ENCODE results near the gene RELL1.

GRCh38 chr4:37591349-37591748 is 94.8 kb downstream of the RELL1 start:
- TF ChIP-seq TAF1 (IDR thresholded peaks at IDR 0.05; ENCODE audit: borderline replicate concordance, low read depth, low read length) (no peak), CTCF (IDR thresholded peaks at IDR 0.05) (no peak), POLR2AphosphoS5 (IDR thresholded peaks at IDR 0.05; ENCODE audit: low read depth, low read length) (no peak), SIN3A (IDR thresholded peaks at IDR 0.05; ENCODE audit: borderline replicate concordance, low read depth, low read length) (no peak), ZBTB33 (IDR thresholded peaks at IDR 0.05; ENCODE audit: borderline replicate concordance, low read depth) (no peak), YY1 (IDR thresholded peaks at IDR 0.05; ENCODE audit: low read depth) (no peak), JUND (IDR thresholded peaks at IDR 0.05) (no peak), RAD21 (IDR thresholded peaks at IDR 0.05; ENCODE audit: low read length) (no peak), RCOR1 (IDR thresholded peaks at IDR 0.05; ENCODE audit: low read length) (no peak), NFIC (IDR thresholded peaks at IDR 0.05; ENCODE audit: borderline replicate concordance) (no peak), REST (IDR thresholded peaks at IDR 0.05; ENCODE audit: low read depth, low read length) (no peak), FOXJ3 (CRISPR knock-in tag; IDR thresholded peaks at IDR 0.05) (no peak), EZH2phosphoT487 (IDR thresholded peaks at IDR 0.05; ENCODE audit: borderline replicate concordance, low read depth) (no peak), TCF12 (IDR thresholded peaks at IDR 0.05) (no peak)
